Liver (tissue), 9 donors: ENCODE measurements around the gene TGM6. TPM values are rescaled to one million over a fixed set of nuclear protein-coding genes. Genes with fewer than 3 reads are reported as not detected.

Experiments used
- DNase-seq: peaks from one replicate; pipeline ENCODE4 v3.0.0-alpha.2; 2017; ENCODE audit warnings: low spot score
- H3K27ac ChIP-seq, 2 donors: one replicate each; pipeline ENCODE4 v1.7.0; 2013; ENCODE audit warnings: inconsistent platforms in 2 of 2, low read length in 2 of 2, control low read depth in 1 of 2, low read depth in 1 of 2, mild to moderate bottlenecking in 1 of 2
- H3K27me3 ChIP-seq, 4 donors: one replicate each; pipeline versions ENCODE4 v1.6.1 to v1.7.0; 2013; ENCODE audit warnings: low read length in 3 of 4, inconsistent platforms in 1 of 4, mild to moderate bottlenecking in 1 of 4, moderate library complexity in 1 of 4; ENCODE audit not compliant: control insufficient read depth in 4 of 4, insufficient read depth in 4 of 4
- H3K36me3 ChIP-seq, 4 donors: one replicate each; pipeline versions ENCODE4 v1.6.1 to v1.7.0; 2013; ENCODE audit warnings: low read length in 3 of 4, mild to moderate bottlenecking in 3 of 4, low read depth in 1 of 4, moderate library complexity in 1 of 4; ENCODE audit not compliant: control insufficient read depth in 4 of 4, insufficient read depth in 3 of 4
- H3K4me1 ChIP-seq, 4 donors: one replicate each; pipeline versions ENCODE4 v1.6.1 to v1.7.0; 2013; ENCODE audit warnings: low read length in 3 of 4, mild to moderate bottlenecking in 3 of 4, moderate library complexity in 1 of 4; ENCODE audit not compliant: control insufficient read depth in 4 of 4, insufficient read depth in 4 of 4
- H3K4me3 ChIP-seq, 3 donors: one replicate each; pipeline versions ENCODE4 v1.6.1 to v1.7.0; 2013; ENCODE audit warnings: low read length in 3 of 3, control low read depth in 1 of 3, low read depth in 1 of 3, mild to moderate bottlenecking in 1 of 3
- H3K9ac ChIP-seq, 2 donors: one replicate each; pipeline ENCODE4 v1.7.0; 2013; ENCODE audit warnings: low read length in 2 of 2, mild to moderate bottlenecking in 2 of 2, moderate library complexity in 2 of 2, control low read depth in 1 of 2, low read depth in 1 of 2
- H3K9me3 ChIP-seq, 4 donors: one replicate each; pipeline versions ENCODE4 v1.6.1 to v1.7.0; 2013; ENCODE audit warnings: low read length in 3 of 4; ENCODE audit not compliant: control insufficient read depth in 4 of 4
- ATF3 ChIP-seq: IDR thresholded peaks from 2 replicates; pipeline ENCODE4 v1.6.1; 2016; ENCODE audit warnings: antibody characterized with exemption
- CTCF ChIP-seq: fragments of 150-350 bp; IDR thresholded peaks from 2 replicates; pipeline ENCODE4 v1.5.1; 2017; ENCODE audit warnings: improper control_type of control experiment, low read depth, low read length; ENCODE audit not compliant: missing input control
- EGR1 ChIP-seq, 2 donors: IDR thresholded peaks; 2 replicates each; pipeline ENCODE4 v1.6.1; 2016 to 2018; ENCODE audit warnings: antibody characterized with exemption in 2 of 2, low read depth in 2 of 2
- FOXA1 ChIP-seq: IDR thresholded peaks from 2 replicates; pipeline ENCODE4 v1.6.1; 2016; ENCODE audit warnings: antibody characterized with exemption
- FOXA2 ChIP-seq: IDR thresholded peaks from 2 replicates; pipeline ENCODE4 v1.6.1; 2016; ENCODE audit warnings: antibody characterized with exemption
- GABPA ChIP-seq, 2 donors: IDR thresholded peaks in 1 of 2; conservative IDR thresholded peaks in 1 of 2; 2 replicates each; pipeline ENCODE4 v1.6.1; 2016; ENCODE audit warnings: antibody characterized with exemption in 2 of 2, mild to moderate bottlenecking in 1 of 2, moderate library complexity in 1 of 2
- HNF4A ChIP-seq, 2 donors: conservative IDR thresholded peaks; 2 replicates each; pipeline ENCODE4 v1.6.1; 2016; ENCODE audit warnings: antibody characterized with exemption in 2 of 2, mild to moderate bottlenecking in 2 of 2
- HNF4G ChIP-seq: IDR thresholded peaks from 2 replicates; pipeline ENCODE4 v1.6.1; 2016; ENCODE audit warnings: antibody characterized with exemption
- JUND ChIP-seq, 2 donors: IDR thresholded peaks; 2 replicates each; pipeline ENCODE4 v1.6.1; 2016; ENCODE audit warnings: antibody characterized with exemption in 2 of 2
- MAX ChIP-seq: IDR thresholded peaks from 2 replicates; pipeline ENCODE4 v1.6.1; 2016; ENCODE audit warnings: antibody characterized with exemption
- NR2F2 ChIP-seq: IDR thresholded peaks from 2 replicates; pipeline ENCODE4 v1.6.1; 2016; ENCODE audit warnings: antibody characterized with exemption
- RAD21 ChIP-seq, 2 donors: IDR thresholded peaks; 2 replicates each; pipeline ENCODE4 v1.6.1; 2016; ENCODE audit warnings: antibody characterized with exemption in 2 of 2, mild to moderate bottlenecking in 2 of 2
- REST ChIP-seq: IDR thresholded peaks from 2 replicates; pipeline ENCODE4 v1.6.1; 2016; ENCODE audit warnings: antibody characterized with exemption, mild to moderate bottlenecking
- RXRA ChIP-seq, 2 donors: IDR thresholded peaks; 2 replicates each; pipeline ENCODE4 v1.6.1; 2017 to 2018; ENCODE audit warnings: antibody characterized with exemption in 2 of 2, mild to moderate bottlenecking in 1 of 2
- SP1 ChIP-seq: IDR thresholded peaks from 2 replicates; pipeline ENCODE4 v1.6.1; 2018; ENCODE audit warnings: antibody characterized with exemption, mild to moderate bottlenecking
- TAF1 ChIP-seq: conservative IDR thresholded peaks from 2 replicates; pipeline ENCODE4 v1.6.1; 2016; ENCODE audit warnings: antibody characterized with exemption, mild to moderate bottlenecking
- YY1 ChIP-seq: IDR thresholded peaks from 2 replicates; pipeline ENCODE4 v1.6.1; 2016; ENCODE audit warnings: antibody characterized with exemption, mild to moderate bottlenecking
- ZBTB33 ChIP-seq: IDR thresholded peaks from 2 replicates; pipeline ENCODE4 v1.6.1; 2016; ENCODE audit warnings: antibody characterized with exemption
- WGBS: extraction: QIAGEN DNeasy Blood & Tissue Kit; methylation state at CpG from one replicate; pipeline ENCODE4 v1.1.7; 2013; 5-methylcytosine and 5-hydroxymethylcytosine counted together
- polyA plus RNA-seq, 2 donors: library from polyadenylated mRNA; stranded (reverse) in 1 of 2; unstranded in 1 of 2; fragments of 200-250 nt in 1 of 2; fragments of >200 nt in 1 of 2; fragmentation: Nextera tagmentation in 1 of 2; extraction: Ambion mirVana in 1 of 2; gene quantifications; one replicate each; pipeline versions ENCODE4 v1.2.1 to v1.2.3, GENCODE V29; 2013 to 2015
- total RNA-seq, 2 donors: library from RNA; depleted of rRNA; stranded (reverse); fragments of >200 nt; gene quantifications; one replicate each; pipeline ENCODE4 v1.2.3, GENCODE V29; 2014
- donor health status: healthy.
- donor health status: healthy.
- donor health status: healthy.
- donor health status: healthy.
- donor health status: healthy.

TGM6 gene
- total and polyA plus RNA-seq, 4 donors = not detected

GRCh38 chr20:2363587-2363986 lies 17.1 kb upstream of the TGM6 start:
- TF ChIP-seq SP1 = no peak
- no peak for TF ChIP-seq YY1
- no peak for TF ChIP-seq HNF4A (conservative IDR thresholded peaks at IDR 0.05)
- TF ChIP-seq NR2F2 = no peak
- TF ChIP-seq GABPA (IDR thresholded peaks at IDR 0.05 in 1 of 2, conservative IDR thresholded peaks at IDR 0.05 in 1 of 2) = no peak
- no peak for TF ChIP-seq CTCF
- TF ChIP-seq ATF3 = no peak
- no peak overlapping the region for H3K27ac ChIP-seq
- WGBS = 83% methylated on average over 1 of the region's 1 CpG
- no peak overlapping the region for H3K4me3 ChIP-seq
- peaks cover 0 to 5% (median 2%) of the 10 kb centered on the region in 4 donors for H3K9me3 ChIP-seq
- H3K36me3 ChIP-seq = no peaks in the 10 kb centered on the region
- H3K27me3 ChIP-seq = peaks cover 0 to 2% (median 0%) of the 10 kb centered on the region in 4 donors
- DNase-seq = no peak
- H3K9ac ChIP-seq = no peak overlapping the region
- H3K4me1 ChIP-seq = no peaks in the 10 kb centered on the region

GRCh38 chr20:2364044-2364443 lies 16.7 kb upstream of the TGM6 start:
- TF ChIP-seq GABPA (IDR thresholded peaks at IDR 0.05 in 1 of 2, conservative IDR thresholded peaks at IDR 0.05 in 1 of 2) (no peak), ATF3 (no peak), REST (no peak), EGR1 (IDR thresholded peaks at IDR 0.05; ENCODE audit: low read depth in 2 of 2) (no peak), HNF4A (conservative IDR thresholded peaks at IDR 0.05) (no peak), RAD21 (IDR thresholded peaks at IDR 0.05) (no peak), YY1 (no peak), RXRA (IDR thresholded peaks at IDR 0.05) (no peak), ZBTB33 (no peak), FOXA2 (no peak), CTCF (no peak), JUND (IDR thresholded peaks at IDR 0.05) (no peak), SP1 (no peak), MAX (no peak), NR2F2 (no peak), TAF1 (no peak), FOXA1 (no peak), HNF4G (no peak)
- WGBS = 85% methylated on average over 4 of the region's 4 CpGs

More at GRCh38 chr20:2364044-2364443, 16.7 kb upstream of the TGM6 start:
- H3K27ac ChIP-seq = no peak overlapping the region
- DNase-seq = no peak
- H3K9me3 ChIP-seq = peaks cover 0 to 5% (median 3%) of the 10 kb centered on the region in 4 donors
- H3K4me3 ChIP-seq = no peak overlapping the region
- no peaks in the 10 kb centered on the region for H3K36me3 ChIP-seq
- peaks cover 0 to 4% (median under 1%) of the 10 kb centered on the region in 4 donors for H3K27me3 ChIP-seq
- H3K9ac ChIP-seq = no peak overlapping the region
- no peaks in the 10 kb centered on the region for H3K4me1 ChIP-seq
